ENCODE data around the gene ASIC1.

ASIC1 gene

DNA sequence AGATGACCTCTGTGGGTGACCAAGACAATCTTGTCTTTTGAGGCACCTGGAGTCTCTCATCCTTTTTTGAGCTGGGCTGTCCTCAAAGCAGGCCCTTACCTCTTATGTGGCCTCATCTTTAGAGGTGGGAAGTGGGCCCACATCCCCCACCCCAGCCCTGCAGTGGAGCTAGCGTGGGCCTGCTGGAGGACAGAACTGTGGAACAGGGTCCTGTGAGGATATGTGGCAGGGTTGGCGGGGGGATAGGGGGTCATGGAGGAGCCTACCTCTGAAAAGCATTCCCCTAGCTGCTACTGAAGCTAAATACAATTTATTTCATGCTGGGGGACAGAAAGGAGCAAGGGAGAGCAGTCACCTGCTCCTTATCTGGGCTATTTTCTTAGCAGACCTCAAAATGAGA is 46.0 kb downstream of the ASIC1 start:
- no peak for DNase-seq (ENCODE audit: extremely low spot score)
- CTCF ChIA-PET: interaction anchor here (0.7 to 3.9 kb wide), 4 partner anchors 8 to 136 kb away, joined by 3 to 33 read pairs (median 4); partner anchors contain the start of gene COX14
- POLR2A ChIA-PET: interaction anchor here (1.0 to 1.8 kb wide), 3 partner anchors 9 to 64 kb away, joined by 3 to 10 read pairs (median 10); partner anchors contain the start of genes CERS5, COX14 and SMARCD1
- TF ChIP-seq HDGF (IDR thresholded peaks at IDR 0.05; ENCODE audit: borderline replicate concordance): no peak
- no peak for TF ChIP-seq ARNT (IDR thresholded peaks at IDR 0.05)
- TF ChIP-seq SP1 (IDR thresholded peaks at IDR 0.05): no peak
- no peak for TF ChIP-seq TARDBP (IDR thresholded peaks at IDR 0.05)
- TF ChIP-seq BHLHE40 (IDR thresholded peaks at IDR 0.05; ENCODE audit: borderline replicate concordance): no peak
- no peak for TF ChIP-seq SUZ12 (IDR thresholded peaks at IDR 0.05)
- TF ChIP-seq, protein P1, sequence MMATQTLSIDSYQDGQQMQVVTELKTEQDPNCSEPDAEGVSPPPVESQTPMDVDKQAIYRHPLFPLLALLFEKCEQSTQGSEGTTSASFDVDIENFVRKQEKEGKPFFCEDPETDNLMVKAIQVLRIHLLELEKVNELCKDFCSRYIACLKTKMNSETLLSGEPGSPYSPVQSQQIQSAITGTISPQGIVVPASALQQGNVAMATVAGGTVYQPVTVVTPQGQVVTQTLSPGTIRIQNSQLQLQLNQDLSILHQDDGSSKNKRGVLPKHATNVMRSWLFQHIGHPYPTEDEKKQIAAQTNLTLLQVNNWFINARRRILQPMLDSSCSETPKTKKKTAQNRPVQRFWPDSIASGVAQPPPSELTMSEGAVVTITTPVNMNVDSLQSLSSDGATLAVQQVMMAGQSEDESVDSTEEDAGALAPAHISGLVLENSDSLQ (IDR thresholded peaks at IDR 0.05): no peak
- no peak for TF ChIP-seq FOXA1 (IDR thresholded peaks at IDR 0.05)
- no peak for TF ChIP-seq LEF1 (IDR thresholded peaks at IDR 0.05; ENCODE audit: borderline replicate concordance)
- no peak for TF ChIP-seq ZNF384 (IDR thresholded peaks at IDR 0.05)

DNA sequence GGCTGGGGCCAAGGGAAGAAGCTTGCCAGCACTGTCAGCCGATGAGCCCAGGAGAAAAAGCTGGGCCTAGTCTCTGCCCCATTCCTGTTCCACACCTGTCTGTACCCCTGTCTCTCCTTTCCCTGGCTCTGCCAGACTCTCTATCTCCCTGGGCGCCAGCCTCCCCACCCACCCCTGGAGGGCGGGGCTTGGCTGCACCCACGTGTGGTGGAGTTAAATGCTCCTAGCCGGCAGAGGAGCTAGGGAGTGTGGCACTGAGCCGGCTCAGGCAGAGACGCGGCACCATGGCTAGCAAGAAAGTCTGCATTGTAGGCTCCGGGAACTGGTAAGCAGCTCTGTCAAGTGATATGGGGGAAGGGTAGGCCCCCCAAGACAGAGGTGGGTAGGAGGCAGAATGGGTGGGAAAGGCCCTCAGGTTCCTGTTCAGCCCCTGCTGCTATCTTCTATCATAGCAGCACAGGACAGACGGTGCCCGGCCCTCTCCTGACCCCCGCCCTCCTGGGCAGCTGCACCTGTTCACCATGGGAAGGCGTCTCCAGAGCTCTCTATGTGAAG is 46.4 kb downstream of the ASIC1 start, which contains the start of gene GPD1:
TSS of gene GPD1 (plus strand) at position 242 of the 555 bp plus-strand sequence. CDS start at position 285, 43 bp downstream.
- CTCF ChIA-PET: interaction anchor here (0.7 to 3.9 kb wide), 4 partner anchors 7 to 137 kb away, joined by 3 to 33 read pairs (median 4); partner anchors contain the start of gene COX14
- TF ChIP-seq FOXM1 (IDR thresholded peaks at IDR 0.05; ENCODE audit: borderline replicate concordance): no peak
- POLR2A ChIA-PET: interaction anchor here (1.5 to 1.8 kb wide), 2 partner anchors 9 to 63 kb away, joined by 10 read pairs; partner anchors contain the start of genes CERS5 and COX14
- no peak for DNase-seq (ENCODE audit: extremely low spot score)

DNA sequence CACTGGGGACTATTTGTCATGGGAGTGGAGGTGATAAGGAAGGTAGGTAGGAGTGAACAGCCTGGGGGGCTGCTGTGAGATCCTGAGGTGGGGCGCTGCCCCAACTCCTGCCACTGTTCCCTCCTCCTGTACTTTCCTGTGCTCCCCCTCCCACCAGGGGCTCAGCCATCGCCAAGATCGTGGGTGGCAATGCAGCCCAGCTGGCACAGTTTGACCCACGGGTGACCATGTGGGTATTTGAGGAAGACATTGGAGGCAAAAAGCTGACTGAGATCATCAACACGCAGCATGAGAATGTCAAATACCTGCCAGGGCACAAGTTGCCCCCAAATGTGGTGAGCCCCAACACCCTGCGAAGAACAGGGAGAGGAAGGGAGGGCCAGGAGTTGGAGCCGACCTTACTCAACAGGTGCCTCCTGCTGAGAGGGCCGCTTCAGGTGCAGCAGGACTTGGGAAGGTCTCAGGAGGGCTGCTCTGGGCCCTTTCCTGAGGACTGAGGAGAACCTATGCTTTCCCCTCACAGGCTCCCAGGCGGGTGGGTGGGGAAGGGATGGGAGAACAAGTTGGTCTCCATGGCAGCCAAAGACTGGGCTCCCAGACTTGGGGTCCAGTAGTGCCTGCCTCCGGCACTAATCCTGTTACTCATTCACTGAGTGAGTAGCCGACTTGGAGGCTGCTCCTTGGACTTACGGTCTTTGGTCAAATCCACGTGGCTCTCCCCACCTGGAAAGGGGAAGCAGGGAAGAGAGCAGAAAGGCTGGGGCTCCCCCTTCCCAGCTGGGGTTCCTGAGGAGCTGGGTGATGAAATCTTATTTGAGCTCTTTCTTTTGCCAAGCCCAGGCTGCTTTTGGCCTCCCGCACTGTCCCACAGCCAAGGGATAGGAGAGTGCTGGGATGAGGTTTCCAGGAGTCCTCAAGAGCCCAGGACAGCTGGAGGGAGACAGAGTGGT is 47.3 kb downstream of the ASIC1 start:
- TF ChIP-seq SP1 (IDR thresholded peaks at IDR 0.05): no peak
- TF ChIP-seq HDGF (IDR thresholded peaks at IDR 0.05; ENCODE audit: borderline replicate concordance): no peak
- TF ChIP-seq TARDBP (IDR thresholded peaks at IDR 0.05): no peak
- TF ChIP-seq ARNT (IDR thresholded peaks at IDR 0.05): no peak
- no peak for TF ChIP-seq ELF4 (IDR thresholded peaks at IDR 0.05)
- no peak for TF ChIP-seq FOXA1 (IDR thresholded peaks at IDR 0.05)
- no peak for TF ChIP-seq NFRKB (IDR thresholded peaks at IDR 0.05)
- TF ChIP-seq FOXK2 (IDR thresholded peaks at IDR 0.05): no peak
- no peak for TF ChIP-seq FOXM1 (IDR thresholded peaks at IDR 0.05; ENCODE audit: borderline replicate concordance)
- DNase-seq (ENCODE audit: extremely low spot score): no peak
- POLR2A ChIA-PET: interaction anchor here (1.5 to 1.8 kb wide), 2 partner anchors 8 to 63 kb away, joined by 10 read pairs; partner anchors contain the start of genes CERS5 and COX14
- CTCF ChIA-PET: interaction anchor here (0.5 to 1.1 kb wide), 2 partner anchors 138 to 224 kb away, joined by 3 to 6 read pairs; no protein-coding TSS in a partner anchor

DNA sequence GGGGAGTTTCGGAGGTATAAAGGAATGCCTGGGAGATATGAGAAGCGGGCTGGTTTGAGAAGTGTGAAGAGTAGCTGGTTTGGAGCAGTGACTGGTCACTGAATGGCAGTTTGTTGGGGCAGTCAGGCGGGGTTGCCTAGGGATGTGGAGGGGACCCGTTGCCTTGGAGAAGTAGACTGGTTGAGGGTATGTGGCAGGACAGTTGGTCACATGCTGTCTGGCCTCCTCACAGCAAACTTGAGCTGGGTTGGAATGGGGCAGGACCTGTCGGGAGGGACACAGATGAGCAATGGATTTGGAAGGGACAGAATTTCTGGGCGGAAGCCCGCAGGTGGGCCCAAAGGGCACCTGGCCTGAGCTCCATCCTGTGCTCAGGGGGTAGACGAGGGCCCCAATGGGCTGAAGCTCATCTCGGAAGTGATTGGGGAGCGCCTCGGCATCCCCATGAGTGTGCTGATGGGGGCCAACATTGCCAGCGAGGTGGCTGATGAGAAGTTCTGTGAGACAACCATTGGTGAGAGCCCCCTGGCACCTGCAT is 48.6 kb downstream of the ASIC1 start:
- no peak for DNase-seq (ENCODE audit: extremely low spot score)
- POLR2A ChIA-PET: interaction anchor here (1.0 kb wide), 1 partner anchor 21 kb away, joined by 6 read pairs; the partner anchor contains the start of gene SMARCD1
- CTCF ChIA-PET: no interaction called here
- TF ChIP-seq SP1 (IDR thresholded peaks at IDR 0.05): no peak
- TF ChIP-seq L3MBTL2 (conservative IDR thresholded peaks at IDR 0.05): no peak
- no peak for TF ChIP-seq FOXA1 (IDR thresholded peaks at IDR 0.05)
- no peak for TF ChIP-seq TARDBP (IDR thresholded peaks at IDR 0.05)
- TF ChIP-seq SUZ12 (IDR thresholded peaks at IDR 0.05): no peak
- TF ChIP-seq ARNT (IDR thresholded peaks at IDR 0.05): no peak
- no peak for TF ChIP-seq FOXK2 (IDR thresholded peaks at IDR 0.05)

DNA sequence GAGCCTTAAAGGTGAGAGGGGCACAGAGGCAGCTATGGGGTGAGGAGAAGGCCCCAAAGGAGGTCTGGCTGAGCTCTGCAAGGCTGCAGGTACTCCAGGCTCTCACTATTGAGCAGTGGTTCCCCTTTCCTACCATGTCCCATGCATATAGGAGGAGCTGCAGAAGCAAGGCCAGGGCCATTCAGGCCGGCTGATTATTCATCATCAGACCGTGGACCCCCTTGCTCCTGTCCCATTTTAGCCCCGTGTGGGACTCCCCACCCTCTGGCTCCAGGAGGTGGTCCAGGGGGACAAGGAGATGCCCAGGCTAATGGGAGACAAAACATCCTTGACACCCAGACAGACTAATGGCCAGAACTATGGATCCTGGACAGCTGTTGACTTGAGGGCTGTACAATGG is 49.5 kb downstream of the ASIC1 start:
- TF ChIP-seq TARDBP (IDR thresholded peaks at IDR 0.05) (no peak), ZNF384 (IDR thresholded peaks at IDR 0.05) (no peak), FOXA1 (IDR thresholded peaks at IDR 0.05) (no peak), L3MBTL2 (conservative IDR thresholded peaks at IDR 0.05) (no peak), SP1 (IDR thresholded peaks at IDR 0.05) (no peak), BHLHE40 (IDR thresholded peaks at IDR 0.05; ENCODE audit: borderline replicate concordance) (no peak), ARNT (IDR thresholded peaks at IDR 0.05) (no peak), CTBP1 (IDR thresholded peaks at IDR 0.05; ENCODE audit: borderline replicate concordance) (no peak), LEF1 (IDR thresholded peaks at IDR 0.05; ENCODE audit: borderline replicate concordance) (no peak), NFRKB (IDR thresholded peaks at IDR 0.05) (no peak), FOXK2 (IDR thresholded peaks at IDR 0.05) (no peak), FOXM1 (IDR thresholded peaks at IDR 0.05; ENCODE audit: borderline replicate concordance) (no peak), ELF4 (IDR thresholded peaks at IDR 0.05) (no peak), HDGF (IDR thresholded peaks at IDR 0.05; ENCODE audit: borderline replicate concordance) (no peak), SUZ12 (IDR thresholded peaks at IDR 0.05) (no peak)
- TF ChIP-seq, protein P1 (IDR thresholded peaks at IDR 0.05): no peak
- ChIA-PET POLR2A (interaction anchor here (1.0 kb wide), 1 partner anchor 22 kb away, joined by 6 read pairs; the partner anchor contains the start of gene SMARCD1), CTCF (no interaction called here)
- no peak for DNase-seq (ENCODE audit: extremely low spot score)
